H9 (cell line): ENCODE measurements around the gene AEBP2. TPM values are rescaled to one million over a fixed set of nuclear protein-coding genes. Genes with fewer than 3 reads are reported as not detected.

Experiments used
- DNase-seq: peaks from one replicate; pipeline ENCODE4 v3.0.0-alpha.2; 2017
- H2AFZ ChIP-seq: one replicate; pipeline ENCODE4 v1.6.1; 2013; ENCODE audit warnings: mild to moderate bottlenecking, low read length, control low read depth, moderate library complexity
- H2AK5ac ChIP-seq: 2 replicates; pipeline ENCODE4 v1.6.1; 2013; ENCODE audit warnings: low read length, control low read depth, mixed read lengths; ENCODE audit not compliant: insufficient read length
- H2BK120ac ChIP-seq: one replicate; pipeline ENCODE4 v1.6.1; 2013; ENCODE audit warnings: low read depth, mild to moderate bottlenecking, low read length, control low read depth, inconsistent platforms; ENCODE audit not compliant: poor library complexity, severe bottlenecking
- H2BK12ac ChIP-seq: 2 replicates; pipeline ENCODE4 v1.6.1; 2013; ENCODE audit warnings: low read length, control low read depth, mixed read lengths, low read depth; ENCODE audit not compliant: insufficient read length
- H2BK15ac ChIP-seq: 2 replicates; pipeline ENCODE4 v1.6.1; 2013; ENCODE audit warnings: low read depth, low read length, control low read depth
- H2BK20ac ChIP-seq: one replicate; pipeline ENCODE4 v1.6.1; 2013; ENCODE audit warnings: low read depth, mild to moderate bottlenecking, low read length, control low read depth, inconsistent platforms; ENCODE audit not compliant: poor library complexity, severe bottlenecking
- H2BK5ac ChIP-seq: 2 replicates; pipeline ENCODE4 v1.6.1; 2013; ENCODE audit warnings: low read length, control low read depth, mixed read lengths; ENCODE audit not compliant: insufficient read length
- H3K14ac ChIP-seq: 2 replicates; pipeline ENCODE4 v1.6.1; 2013; ENCODE audit warnings: low read length, control low read depth; ENCODE audit not compliant: insufficient read depth
- H3K18ac ChIP-seq: 2 replicates; pipeline ENCODE4 v1.6.1; 2013; ENCODE audit warnings: low read depth, mild to moderate bottlenecking, mixed read lengths, low read length, control low read depth; ENCODE audit not compliant: insufficient read length
- H3K23ac ChIP-seq: 2 replicates; pipeline ENCODE4 v1.6.1; 2013; ENCODE audit warnings: low read length, control low read depth, mixed read lengths, low read depth; ENCODE audit not compliant: insufficient read length
- H3K23me2 ChIP-seq: 2 replicates; pipeline ENCODE4 v1.6.1; 2013; ENCODE audit warnings: low read depth, mild to moderate bottlenecking, mixed read lengths, low read length, control low read depth; ENCODE audit not compliant: insufficient read length, poor library complexity, severe bottlenecking
- H3K27ac ChIP-seq: 2 replicates; pipeline ENCODE4 v1.5.1; 2013; ENCODE audit warnings: low read length, control low read depth, mixed read lengths, low read depth; ENCODE audit not compliant: insufficient read length
- H3K27me3 ChIP-seq: 2 replicates; pipeline ENCODE4 v1.6.1; 2013; ENCODE audit warnings: low read length, control low read depth, inconsistent platforms; ENCODE audit not compliant: insufficient read depth
- H3K4ac ChIP-seq: 2 replicates; pipeline ENCODE4 v1.6.1; 2013; ENCODE audit warnings: low read depth, mild to moderate bottlenecking, control low read depth, inconsistent platforms, low read length, moderate library complexity
- H3K4me1 ChIP-seq: 2 replicates; pipeline ENCODE4 v1.6.1; 2013; ENCODE audit warnings: low read length, control low read depth, inconsistent platforms; ENCODE audit not compliant: insufficient read depth
- H3K4me2 ChIP-seq: 2 replicates; pipeline ENCODE4 v1.6.1; 2013; ENCODE audit warnings: low read length, control low read depth, mixed read lengths; ENCODE audit not compliant: insufficient read length, insufficient read depth
- H3K56ac ChIP-seq: 2 replicates; pipeline ENCODE4 v1.6.1; 2013; ENCODE audit warnings: low read depth, mild to moderate bottlenecking, mixed read lengths, low read length, control low read depth; ENCODE audit not compliant: insufficient read length
- H3K79me1 ChIP-seq: 2 replicates; pipeline ENCODE4 v1.6.1; 2013; ENCODE audit warnings: low read depth, mild to moderate bottlenecking, moderate library complexity, low read length, control low read depth, inconsistent platforms; ENCODE audit not compliant: insufficient read depth, poor library complexity, severe bottlenecking
- H3K79me2 ChIP-seq: 2 replicates; pipeline ENCODE4 v1.6.1; 2013; ENCODE audit warnings: low read length, control low read depth, inconsistent platforms; ENCODE audit not compliant: insufficient read depth
- H3K9ac ChIP-seq: 2 replicates; pipeline ENCODE4 v1.6.1; 2013; ENCODE audit warnings: low read length, control low read depth, mixed read lengths; ENCODE audit not compliant: insufficient read length; ENCODE audit errors: extremely low read depth
- H3K9me3 ChIP-seq: one replicate; pipeline ENCODE4 v1.6.1; 2013; ENCODE audit warnings: low read depth, low read length, inconsistent platforms; ENCODE audit not compliant: control insufficient read depth
- H3T11ph ChIP-seq: one replicate; pipeline ENCODE4 v1.6.1; 2013; ENCODE audit warnings: mild to moderate bottlenecking, low read length, control low read depth, inconsistent platforms
- H4K20me1 ChIP-seq: one replicate; pipeline ENCODE4 v1.6.1; 2013; ENCODE audit not compliant: control insufficient read depth, insufficient read length, insufficient read depth
- H4K5ac ChIP-seq: 2 replicates; pipeline ENCODE4 v1.6.1; 2013; ENCODE audit warnings: low read depth, mild to moderate bottlenecking, mixed read lengths, low read length, control low read depth; ENCODE audit not compliant: insufficient read length
- H4K8ac ChIP-seq: replicated peaks from 2 replicates; pipeline ENCODE4 v1.6.1; 2013; ENCODE audit warnings: low read length, control low read depth, mixed read lengths, low read depth; ENCODE audit not compliant: insufficient read length
- H4K91ac ChIP-seq: 2 replicates; pipeline ENCODE4 v1.6.1; 2013; ENCODE audit warnings: low read depth, mild to moderate bottlenecking, moderate library complexity, mixed read lengths, low read length, control low read depth; ENCODE audit not compliant: insufficient read length
- H3K27ac Mint-ChIP-seq, 3 experiments: 2 replicates in 2 of 3; 3 replicates in 1 of 3; pipeline ENCODE4 v1.8.0; 2020 to 2021; ENCODE audit warnings: mixed read lengths in 3 of 3, mild to moderate bottlenecking in 1 of 3, moderate library complexity in 1 of 3
- H3K27me3 Mint-ChIP-seq: 2 replicates; pipeline ENCODE4 v1.8.0; 2021; ENCODE audit warnings: low read depth, mild to moderate bottlenecking, moderate library complexity, mixed read lengths
- H3K36me3 Mint-ChIP-seq, 3 experiments: 2 replicates in 2 of 3; 3 replicates in 1 of 3; pipeline ENCODE4 v1.8.0; 2020 to 2021; ENCODE audit warnings: low read depth in 3 of 3, mixed read lengths in 3 of 3; ENCODE audit not compliant: insufficient read depth in 1 of 3
- H3K4me1 Mint-ChIP-seq, 2 experiments: 2 replicates each; pipeline ENCODE4 v1.8.0; 2020; ENCODE audit warnings: mixed read lengths in 2 of 2
- H3K4me3 Mint-ChIP-seq, 2 experiments: 2 replicates in 1 of 2; 3 replicates in 1 of 2; pipeline ENCODE4 v1.8.0; 2020 to 2021; ENCODE audit warnings: mild to moderate bottlenecking in 2 of 2, mixed read lengths in 2 of 2, moderate library complexity in 1 of 2
- H3K9me3 Mint-ChIP-seq, 2 experiments: 2 replicates in 1 of 2; 3 replicates in 1 of 2; pipeline ENCODE4 v1.8.0; 2020; ENCODE audit warnings: mild to moderate bottlenecking in 2 of 2, mixed read lengths in 2 of 2, moderate library complexity in 1 of 2
- WGBS: extraction: QIAGEN DNeasy Blood & Tissue Kit; methylation state at CpG from one replicate; pipeline ENCODE4 v1.1.7; 2013; ENCODE audit warnings: missing lambda C conversion rate, low lambda C conversion rate, mixed read lengths; ENCODE audit not compliant: insufficient read length; ENCODE audit errors: extremely low coverage; 5-methylcytosine and 5-hydroxymethylcytosine counted together
- total RNA-seq: library from RNA; stranded (reverse); gene quantifications from 2 replicates; pipeline ENCODE4 v1.2.1, GENCODE V29; 2021
- TF ChIP-seq, protein P1 (sequence below): fragments of 200-600 bp; sonication (generic); conservative IDR thresholded peaks from 3 replicates; pipeline ENCODE4 v1.8.0; 2021; ENCODE audit warnings: antibody characterized with exemption, mild to moderate bottlenecking

The AEBP2 gene
- total RNA-seq, 1 experiment from 2014 or later: 82.8 TPM

DNA sequence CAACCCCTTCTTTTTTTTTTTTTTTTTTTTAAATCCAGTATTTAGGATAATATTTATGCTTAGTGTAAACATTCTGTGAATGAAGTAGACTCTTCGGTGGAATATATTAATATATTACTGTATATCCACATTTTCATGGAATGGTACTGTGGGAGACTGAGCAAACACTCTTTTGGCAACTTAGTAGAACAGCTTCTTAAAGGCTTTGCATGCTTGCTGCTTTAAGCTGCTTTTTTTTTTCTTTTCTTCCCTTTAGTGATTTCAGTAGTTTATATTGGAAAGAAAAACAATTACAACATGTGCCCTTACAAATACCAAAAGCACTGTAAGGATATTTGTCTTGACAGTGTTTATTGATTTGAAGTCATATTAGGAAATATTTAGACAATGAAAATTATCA lies 78.9 kb downstream of the AEBP2 start:
- TF ChIP-seq, protein P1, sequence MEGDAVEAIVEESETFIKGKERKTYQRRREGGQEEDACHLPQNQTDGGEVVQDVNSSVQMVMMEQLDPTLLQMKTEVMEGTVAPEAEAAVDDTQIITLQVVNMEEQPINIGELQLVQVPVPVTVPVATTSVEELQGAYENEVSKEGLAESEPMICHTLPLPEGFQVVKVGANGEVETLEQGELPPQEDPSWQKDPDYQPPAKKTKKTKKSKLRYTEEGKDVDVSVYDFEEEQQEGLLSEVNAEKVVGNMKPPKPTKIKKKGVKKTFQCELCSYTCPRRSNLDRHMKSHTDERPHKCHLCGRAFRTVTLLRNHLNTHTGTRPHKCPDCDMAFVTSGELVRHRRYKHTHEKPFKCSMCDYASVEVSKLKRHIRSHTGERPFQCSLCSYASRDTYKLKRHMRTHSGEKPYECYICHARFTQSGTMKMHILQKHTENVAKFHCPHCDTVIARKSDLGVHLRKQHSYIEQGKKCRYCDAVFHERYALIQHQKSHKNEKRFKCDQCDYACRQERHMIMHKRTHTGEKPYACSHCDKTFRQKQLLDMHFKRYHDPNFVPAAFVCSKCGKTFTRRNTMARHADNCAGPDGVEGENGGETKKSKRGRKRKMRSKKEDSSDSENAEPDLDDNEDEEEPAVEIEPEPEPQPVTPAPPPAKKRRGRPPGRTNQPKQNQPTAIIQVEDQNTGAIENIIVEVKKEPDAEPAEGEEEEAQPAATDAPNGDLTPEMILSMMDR: no peak
- Histone ChIP-seq H4K8ac (no peak overlapping the region), H3K4ac (no peak overlapping the region), H2BK12ac (no peak overlapping the region), H3T11ph (no peak overlapping the region), H2BK120ac (no peak overlapping the region), H2AK5ac (no peak overlapping the region), H3K23ac (no peak overlapping the region), H4K5ac (no peak overlapping the region), H3K27me3 (no peaks in the 10 kb centered on the region), H3K27ac (no peak overlapping the region), H2BK15ac (no peak overlapping the region), H3K79me2 (no peaks in the 10 kb centered on the region; the same call in 1 of the 2 replicates), H2BK20ac (no peak overlapping the region), H3K18ac (no peak overlapping the region), H3K4me1 (peaks cover 2% of the 10 kb centered on the region; the same call in 1 of the 2 replicates), H3K23me2 (no peaks in the 10 kb centered on the region), H3K79me1 (no peaks in the 10 kb centered on the region), H4K20me1 (no peaks in the 10 kb centered on the region), H2AFZ (no peak overlapping the region), H3K14ac (no peak overlapping the region), H2BK5ac (no peak overlapping the region), H3K9me3 (no peaks in the 10 kb centered on the region), H4K91ac (no peak overlapping the region), H3K9ac (no peak overlapping the region), H3K56ac (no peak overlapping the region), H3K4me2 (no peak overlapping the region)
- no CpG with 5 or more reads among the region's 1 CpG for WGBS
- Mint-ChIP-seq H3K27me3 (no peaks in the 10 kb centered on the region; the same call in 1 of the 2 replicates), H3K36me3 (peaks cover 13 to 56% (median 40%) of the 10 kb centered on the region in 3 experiments; a peak in 6 of 7 replicates), H3K4me1 (peaks cover 19 to 22% of the 10 kb centered on the region in 2 experiments), H3K9me3 (no peaks in the 10 kb centered on the region; a peak in 1 of 5 replicates), H3K27ac (no peak overlapping the region), H3K4me3 (no peak overlapping the region)
- DNase-seq: no peak
